GM23248 (cell line): ENCODE results near the gene BTBD16. TPM values are rescaled to one million over a fixed set of nuclear protein-coding genes. Genes with fewer than 3 reads are reported as not detected.
A peak's percentile ranks its signal among the peaks of the same experiment; 100 is the strongest.

Source experiments
- DNase-seq: peaks from one replicate; pipeline ENCODE4 v3.0.0-alpha.2; 2015
- H2AFZ ChIP-seq: fragments of 200-600 bp; sonication (generic); 2 replicates; pipeline ENCODE4 v1.6.1; 2016; ENCODE audit warnings: antibody characterized with exemption
- H3F3A ChIP-seq: fragments of 200-600 bp; sonication (generic); 2 replicates; pipeline ENCODE4 v1.6.1; 2016; ENCODE audit warnings: mild to moderate bottlenecking, antibody characterized with exemption, mixed run types; ENCODE audit not compliant: insufficient read depth
- H3K27ac ChIP-seq: fragments of 200-600 bp; sonication (generic); 2 replicates; pipeline ENCODE4 v1.5.1; 2016; ENCODE audit warnings: mild to moderate bottlenecking
- H3K27me3 ChIP-seq: fragments of 200-600 bp; sonication (generic); replicated peaks from 2 replicates; pipeline ENCODE4 v1.6.1; 2016; ENCODE audit warnings: mild to moderate bottlenecking; ENCODE audit not compliant: insufficient read depth
- H3K36me3 ChIP-seq: fragments of 200-600 bp; sonication (generic); 2 replicates; pipeline ENCODE4 v1.6.1; 2016; ENCODE audit warnings: low read depth, mild to moderate bottlenecking
- H3K4me1 ChIP-seq: fragments of 200-600 bp; sonication (generic); 2 replicates; pipeline ENCODE4 v1.6.1; 2016; ENCODE audit warnings: mild to moderate bottlenecking; ENCODE audit not compliant: insufficient read depth
- H3K4me2 ChIP-seq: fragments of 200-600 bp; sonication (generic); one replicate; pipeline ENCODE4 v1.6.1; 2016; ENCODE audit warnings: mild to moderate bottlenecking; ENCODE audit not compliant: unreplicated experiment
- H3K4me3 ChIP-seq: fragments of 200-600 bp; sonication (generic); 2 replicates; pipeline ENCODE4 v1.5.1; 2016; ENCODE audit warnings: mild to moderate bottlenecking
- H3K79me2 ChIP-seq: fragments of 200-600 bp; sonication (generic); 2 replicates; pipeline ENCODE4 v1.6.1; 2016; ENCODE audit warnings: mild to moderate bottlenecking; ENCODE audit not compliant: insufficient read depth
- H3K9ac ChIP-seq: fragments of 200-600 bp; sonication (generic); 2 replicates; pipeline ENCODE4 v1.6.1; 2016; ENCODE audit warnings: mild to moderate bottlenecking
- H3K9me2 ChIP-seq: fragments of 200-600 bp; sonication (generic); 2 replicates; pipeline ENCODE4 v1.6.1; 2016; ENCODE audit warnings: mixed run types, mild to moderate bottlenecking, moderate library complexity; ENCODE audit not compliant: insufficient read depth
- H3K9me3 ChIP-seq: fragments of 200-600 bp; sonication (generic); one replicate; pipeline ENCODE4 v1.6.1; 2017; ENCODE audit warnings: low read depth
- H4K20me1 ChIP-seq: fragments of 200-600 bp; sonication (generic); 2 replicates; pipeline ENCODE4 v1.6.0; 2016; ENCODE audit not compliant: insufficient read depth
- EZH2 ChIP-seq: fragments of 200-600 bp; sonication (generic); IDR thresholded peaks from 2 replicates; pipeline ENCODE4 v1.6.1; 2018; ENCODE audit warnings: antibody characterized with exemption, mild to moderate bottlenecking; ENCODE audit not compliant: insufficient read depth, poor library complexity, severe bottlenecking
- EZH2phosphoT487 ChIP-seq: fragments of 200-600 bp; sonication (generic); IDR thresholded peaks from 2 replicates; pipeline ENCODE4 v1.6.1; 2018; ENCODE audit warnings: antibody characterized with exemption, moderate library complexity, mild to moderate bottlenecking, low read depth; ENCODE audit not compliant: insufficient read depth
- WGBS, 2 experiments: methylation state at CpG; one replicate each; pipeline ENCODE4 v1.1.6; 2015 to 2017; ENCODE audit warnings: low lambda C conversion rate in 2 of 2, low coverage in 1 of 2; ENCODE audit errors: missing lambda C conversion rate in 2 of 2; 5-methylcytosine and 5-hydroxymethylcytosine counted together
- in situ Hi-C: fragments of 300-500 bp; cut with MboI; formaldehyde crosslinking; loops from 2 replicates; pipeline ENCODE4 v1.15.0; 2020
- polyA plus RNA-seq: library from polyadenylated mRNA; unstranded; fragments of >200 nt; fragmentation: Nextera tagmentation; extraction: Ambion mirVana; gene quantifications from 2 replicates; pipeline ENCODE4 v1.2.1, GENCODE V29; 2016
- total RNA-seq: library from RNA; depleted of rRNA; stranded (reverse); fragments of >200 nt; shearing (Covaris generic); gene quantifications from 2 replicates; pipeline ENCODE4 v1.2.3, GENCODE V29; 2014

BTBD16 gene
- total and polyA plus RNA-seq, 2 experiments from 2014 or later: not detected

GRCh38 chr10:122264436-122264835 is 6.7 kb upstream of the BTBD16 start:
- WGBS, 2 experiments: 33 to 60% methylated on average over 1 of the region's 1 CpG
- Histone ChIP-seq H3K27ac (peak overlapping the region; percentile 69), H3K4me2 (peak overlapping the region; percentile 62), H3K79me2 (no peaks in the 10 kb centered on the region), H3K9me3 (no peaks in the 10 kb centered on the region), H4K20me1 (no peaks in the 10 kb centered on the region), H3K9me2 (no peaks in the 10 kb centered on the region), H3F3A (peaks cover 16% of the 10 kb centered on the region; the same call in 1 of the 2 replicates), H3K9ac (peak overlapping the region; percentile 24; the same call in 1 of the 2 replicates), H3K27me3 (no peaks in the 10 kb centered on the region), H2AFZ (0 out of 2 replicates have a peak overlapping the region, but pooled peaks have one; percentile 41), H3K4me1 (peaks cover 14% of the 10 kb centered on the region), H3K36me3 (peaks cover 4% of the 10 kb centered on the region; the same call in 1 of the 2 replicates), H3K4me3 (no peak overlapping the region)
- in situ Hi-C loops: no loop called here
- TF ChIP-seq EZH2 (no peak), EZH2phosphoT487 (no peak)
- DNase-seq: peak; percentile 35

GRCh38 chr10:122264931-122265330 is 6.2 kb upstream of the BTBD16 start:
- Histone ChIP-seq H3K36me3 (peaks cover 4% of the 10 kb centered on the region; the same call in 1 of the 2 replicates), H3K79me2 (no peaks in the 10 kb centered on the region), H4K20me1 (no peaks in the 10 kb centered on the region), H3K27ac (peak overlapping the region; percentile 69; the same call in 1 of the 2 replicates), H3K9me3 (no peaks in the 10 kb centered on the region), H3K9ac (no peak overlapping the region), H3K9me2 (no peaks in the 10 kb centered on the region), H3K27me3 (no peaks in the 10 kb centered on the region), H3F3A (peaks cover 16% of the 10 kb centered on the region; the same call in 1 of the 2 replicates), H3K4me2 (peak overlapping the region; percentile 62), H3K4me3 (no peak overlapping the region), H2AFZ (no peak overlapping the region), H3K4me1 (peaks cover 14% of the 10 kb centered on the region)
- DNase-seq: no peak
- TF ChIP-seq EZH2 (no peak), EZH2phosphoT487 (no peak)
- in situ Hi-C loops: no loop called here
- 88 to 90% methylated on average over 8 of the region's 8 CpGs for WGBS, 2 experiments

- H3K27ac ChIP-seq: no peak overlapping the region
- no peak overlapping the region for H2AFZ ChIP-seq
- TF ChIP-seq EZH2phosphoT487: no peak
- no peak for TF ChIP-seq EZH2
- H3K4me3 ChIP-seq: no peak overlapping the region
- no peak for DNase-seq
- peaks cover 16% of the 10 kb centered on the region; the same call in 1 of the 2 replicates for H3F3A ChIP-seq
- no peaks in the 10 kb centered on the region for H3K79me2 ChIP-seq
- no peak overlapping the region for H3K4me2 ChIP-seq
- H3K9me3 ChIP-seq: no peaks in the 10 kb centered on the region
- 87 to 88% methylated on average over 6 of the region's 6 CpGs for WGBS, 2 experiments
- in situ Hi-C loops: no loop called here
- H3K27me3 ChIP-seq: no peaks in the 10 kb centered on the region
- H3K4me1 ChIP-seq: peaks cover 14% of the 10 kb centered on the region
- H3K9me2 ChIP-seq: no peaks in the 10 kb centered on the region
- H3K9ac ChIP-seq: no peak overlapping the region
- H4K20me1 ChIP-seq: no peaks in the 10 kb centered on the region
- peaks cover 4% of the 10 kb centered on the region; the same call in 1 of the 2 replicates for H3K36me3 ChIP-seq
These were observed 5.2 kb upstream of the BTBD16 start for GRCh38 chr10:122265896-122266295.

- no peaks in the 10 kb centered on the region for H3K9me3 ChIP-seq
- H2AFZ ChIP-seq: no peak overlapping the region
- peak; percentile 58 for DNase-seq
- no peaks in the 10 kb centered on the region for H3K79me2 ChIP-seq
- H3K27me3 ChIP-seq: no peaks in the 10 kb centered on the region
- no peaks in the 10 kb centered on the region for H3K9me2 ChIP-seq
- H3K4me2 ChIP-seq: no peak overlapping the region
- H3K4me3 ChIP-seq: no peak overlapping the region
- H3F3A ChIP-seq: peaks cover 13% of the 10 kb centered on the region; the same call in 1 of the 2 replicates
- in situ Hi-C loops: no loop called here
- 43 to 45% methylated on average over 14 of the region's 14 CpGs for WGBS, 2 experiments
- peaks cover 14% of the 10 kb centered on the region for H3K4me1 ChIP-seq
- no peak overlapping the region for H3K27ac ChIP-seq
- TF ChIP-seq EZH2 (no peak), EZH2phosphoT487 (no peak)
- H4K20me1 ChIP-seq: no peaks in the 10 kb centered on the region
- no peak overlapping the region for H3K9ac ChIP-seq
- H3K36me3 ChIP-seq: no peaks in the 10 kb centered on the region
These were observed 3.0 kb upstream of the BTBD16 start for GRCh38 chr10:122267849-122268737.
